ENCODE measurements around the gene PARD6G.

- TF ChIP-seq, protein P1, sequence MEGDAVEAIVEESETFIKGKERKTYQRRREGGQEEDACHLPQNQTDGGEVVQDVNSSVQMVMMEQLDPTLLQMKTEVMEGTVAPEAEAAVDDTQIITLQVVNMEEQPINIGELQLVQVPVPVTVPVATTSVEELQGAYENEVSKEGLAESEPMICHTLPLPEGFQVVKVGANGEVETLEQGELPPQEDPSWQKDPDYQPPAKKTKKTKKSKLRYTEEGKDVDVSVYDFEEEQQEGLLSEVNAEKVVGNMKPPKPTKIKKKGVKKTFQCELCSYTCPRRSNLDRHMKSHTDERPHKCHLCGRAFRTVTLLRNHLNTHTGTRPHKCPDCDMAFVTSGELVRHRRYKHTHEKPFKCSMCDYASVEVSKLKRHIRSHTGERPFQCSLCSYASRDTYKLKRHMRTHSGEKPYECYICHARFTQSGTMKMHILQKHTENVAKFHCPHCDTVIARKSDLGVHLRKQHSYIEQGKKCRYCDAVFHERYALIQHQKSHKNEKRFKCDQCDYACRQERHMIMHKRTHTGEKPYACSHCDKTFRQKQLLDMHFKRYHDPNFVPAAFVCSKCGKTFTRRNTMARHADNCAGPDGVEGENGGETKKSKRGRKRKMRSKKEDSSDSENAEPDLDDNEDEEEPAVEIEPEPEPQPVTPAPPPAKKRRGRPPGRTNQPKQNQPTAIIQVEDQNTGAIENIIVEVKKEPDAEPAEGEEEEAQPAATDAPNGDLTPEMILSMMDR (IDR thresholded peaks at IDR 0.05; ENCODE audit: poor library complexity) = no peak
- TF ChIP-seq EZH2 (IDR thresholded peaks at IDR 0.05; ENCODE audit: borderline replicate concordance) = no peak
These were observed 59.2 kb downstream of the PARD6G start for GRCh38 chr18:80187956-80188642.
